GM18858 (cell line): ENCODE results near the gene TLR3.
"Not testable (repeated sequence)": the region's sequence is repeated elsewhere in the genome, so short reads cannot be mapped to it uniquely, and the experiment has no call there.

Source experiments
- ATAC-seq: cut with Tn5 transposase; IDR thresholded peaks from one replicate; pipeline ENCODE4 v1.9.1; 2021; ENCODE audit not compliant: unreplicated experiment

Gene TLR3

DNA sequence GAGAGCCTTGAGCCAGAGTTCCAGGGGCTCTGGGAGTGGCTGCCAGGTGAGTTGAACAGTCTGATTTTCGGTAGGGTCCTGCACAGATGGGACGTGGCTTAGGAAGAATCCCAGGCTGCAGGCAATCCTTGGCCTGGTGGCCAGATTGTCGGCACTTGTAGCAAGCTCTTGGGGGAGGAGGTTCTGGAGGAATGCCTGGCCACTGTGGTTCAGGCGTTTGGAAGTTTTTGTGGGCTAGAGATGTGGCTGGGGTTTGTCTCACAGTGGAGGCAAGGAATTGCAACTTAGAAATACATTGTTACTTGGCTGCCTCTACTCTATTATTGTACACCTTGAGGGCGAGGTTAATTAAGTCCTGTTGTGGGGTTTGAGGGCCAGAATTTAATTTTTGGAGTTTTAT lies 21.5 kb upstream of the TLR3 start:
- ATAC-seq, result not testable (repeated sequence)

DNA sequence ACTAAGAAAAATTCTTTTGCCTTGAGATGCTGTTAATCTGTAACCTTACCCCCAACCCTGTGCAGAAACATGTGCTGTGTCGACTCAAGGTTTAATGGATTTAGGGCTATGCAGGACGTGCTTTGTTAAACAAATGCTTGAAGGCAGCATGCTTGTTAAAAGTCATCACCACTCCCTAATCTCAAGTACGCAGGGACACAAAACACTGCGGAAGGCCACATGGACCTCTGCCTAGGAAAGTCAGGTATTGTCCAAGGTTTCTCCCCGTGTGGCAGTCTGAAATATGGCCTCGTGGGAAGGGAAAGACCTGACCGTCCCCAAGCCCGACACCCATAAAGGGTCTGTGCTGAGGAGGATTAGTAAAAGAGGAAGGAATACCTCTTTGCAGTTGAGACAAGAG lies 18.8 kb upstream of the TLR3 start:
- not testable (repeated sequence) for ATAC-seq

DNA sequence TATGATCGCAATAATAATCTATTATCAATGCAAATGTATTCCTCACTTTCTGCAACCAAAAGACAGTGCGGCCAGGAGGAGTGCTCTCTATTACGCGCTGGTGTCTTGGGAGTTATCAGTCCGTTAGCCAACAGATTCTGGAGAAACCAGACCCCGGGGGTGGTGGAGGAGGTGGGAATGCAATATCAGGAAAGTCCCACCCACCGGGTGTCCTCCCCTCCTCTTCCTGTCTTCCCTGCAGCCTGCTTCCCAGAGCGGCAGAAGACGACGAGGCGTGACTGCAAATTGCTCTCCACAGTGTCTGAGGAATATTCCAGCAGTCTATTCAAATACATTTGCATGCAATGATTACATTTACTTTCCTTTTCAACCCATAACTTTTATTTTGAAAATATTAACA lies 17.9 kb upstream of the TLR3 start:
- no peak for ATAC-seq

DNA sequence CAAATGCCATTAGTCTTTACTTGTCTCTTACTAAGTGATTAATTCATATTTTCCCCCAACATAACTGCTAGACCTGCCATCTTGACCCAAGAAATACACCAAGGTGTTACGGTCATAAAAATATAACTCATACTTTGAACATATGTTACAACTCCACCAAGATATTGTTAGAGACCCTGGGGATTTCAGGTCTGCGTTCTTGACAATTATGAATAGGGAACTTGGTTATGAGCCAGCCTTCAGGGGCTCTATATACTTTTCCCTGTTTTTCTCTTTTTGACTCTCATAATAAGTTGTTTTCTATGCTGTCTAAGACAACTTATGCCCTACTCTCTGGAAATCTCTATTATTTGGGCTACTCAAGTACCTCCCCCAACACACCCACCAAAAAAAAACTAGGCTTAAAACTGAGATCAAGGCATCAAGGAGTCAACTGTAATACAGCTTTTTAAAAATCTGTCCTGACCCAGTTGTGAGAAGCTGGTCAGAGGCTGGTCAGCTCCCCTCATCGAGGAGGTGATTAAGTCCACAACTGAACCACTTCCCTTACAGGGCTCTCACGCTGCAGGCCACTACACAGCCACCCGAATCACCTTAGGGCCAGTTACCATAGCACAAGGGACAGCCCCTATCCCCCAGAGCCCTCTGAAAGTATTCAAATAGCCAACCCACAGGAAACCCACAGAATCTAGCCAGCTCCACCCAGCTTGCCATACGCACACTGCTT lies 10.5 kb upstream of the TLR3 start:
- peak; percentile 100 for ATAC-seq

DNA sequence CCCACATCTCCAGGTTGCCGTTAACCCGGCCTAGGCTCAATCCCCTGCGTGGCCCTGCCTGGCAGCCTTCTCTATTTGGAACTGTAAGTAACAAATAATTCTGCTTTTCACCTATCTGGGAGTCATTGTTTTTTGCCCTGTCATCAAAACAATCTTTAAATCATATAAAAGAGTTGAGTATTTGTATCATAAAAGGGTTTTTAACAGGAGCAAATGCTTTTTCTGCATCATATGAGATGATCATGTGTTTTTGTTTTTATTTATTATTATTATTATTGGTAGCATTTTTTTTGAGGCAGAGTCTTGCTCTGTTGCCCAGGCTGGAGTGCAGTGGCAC lies 10.0 kb upstream of the TLR3 start:
- ATAC-seq, result no peak

DNA sequence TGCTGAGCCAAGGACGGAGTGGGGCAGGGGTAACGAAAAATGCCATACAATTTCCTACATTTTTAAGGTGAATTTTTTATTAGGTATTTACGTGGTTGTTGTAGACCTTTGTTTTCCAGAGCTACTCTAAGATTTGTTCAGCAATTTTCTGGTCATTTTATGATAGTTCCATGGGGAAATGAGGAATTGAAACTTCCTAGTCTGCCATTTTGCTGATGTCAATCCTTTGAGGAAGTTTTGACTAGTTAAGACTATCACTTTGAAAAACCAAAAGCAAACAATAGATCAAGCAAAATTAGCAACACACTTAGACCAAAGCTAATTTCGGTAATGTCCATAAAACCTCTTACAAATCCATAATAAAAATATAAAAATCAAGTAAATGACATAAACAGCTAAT lies 7.0 kb upstream of the TLR3 start:
- ATAC-seq, result no peak

DNA sequence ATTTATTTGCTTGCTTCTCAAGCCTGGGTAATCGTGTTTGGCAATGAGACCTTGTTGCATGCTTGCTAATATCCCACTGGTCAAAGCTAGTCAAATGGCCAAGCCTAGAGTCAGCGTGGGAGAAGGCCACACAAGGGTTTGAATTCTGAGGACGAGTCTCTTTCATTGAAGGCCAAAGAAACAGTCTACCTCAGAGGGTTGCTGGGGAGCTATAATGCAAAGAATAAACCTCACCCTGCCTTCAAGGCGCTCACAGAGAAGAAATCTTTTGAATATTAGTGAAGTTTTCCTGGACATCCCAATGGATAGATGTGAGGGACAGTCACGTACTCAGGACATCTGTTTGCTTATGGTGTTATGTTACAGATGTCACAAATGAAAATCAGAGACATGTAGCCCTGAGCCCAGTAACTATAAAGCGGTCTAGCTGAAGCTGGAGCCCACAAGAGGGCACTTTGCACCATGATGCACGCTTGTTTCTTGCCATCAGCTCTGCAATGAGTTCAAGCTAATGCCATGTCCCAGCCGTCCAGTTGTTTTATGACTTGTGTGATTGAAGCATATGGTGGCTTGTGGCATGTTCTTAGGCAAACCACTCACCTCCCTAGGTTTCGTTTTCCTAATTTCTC lies 1.1 kb upstream of the TLR3 start:
- peak; percentile 86 for ATAC-seq

DNA sequence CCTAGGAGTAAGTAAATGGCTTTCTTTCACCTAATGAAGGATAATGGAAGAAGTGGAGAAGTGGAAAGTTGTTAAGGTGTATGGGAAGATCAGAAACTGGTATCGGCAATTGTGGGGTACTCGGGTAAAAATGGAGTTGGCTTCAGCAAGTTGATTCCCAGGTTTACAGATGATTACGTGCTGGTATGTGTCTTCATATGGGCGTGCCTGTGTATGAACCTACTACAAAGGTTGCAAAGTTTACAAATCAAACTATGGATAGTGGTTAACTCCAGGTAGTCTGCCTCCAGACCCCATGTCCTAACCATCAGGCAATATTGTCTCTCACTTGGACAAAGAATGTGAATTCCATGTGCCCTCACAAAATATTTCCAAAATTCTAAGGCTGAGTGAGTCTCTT lies 773 bp downstream of the TLR3 start:
- no peak for ATAC-seq

DNA sequence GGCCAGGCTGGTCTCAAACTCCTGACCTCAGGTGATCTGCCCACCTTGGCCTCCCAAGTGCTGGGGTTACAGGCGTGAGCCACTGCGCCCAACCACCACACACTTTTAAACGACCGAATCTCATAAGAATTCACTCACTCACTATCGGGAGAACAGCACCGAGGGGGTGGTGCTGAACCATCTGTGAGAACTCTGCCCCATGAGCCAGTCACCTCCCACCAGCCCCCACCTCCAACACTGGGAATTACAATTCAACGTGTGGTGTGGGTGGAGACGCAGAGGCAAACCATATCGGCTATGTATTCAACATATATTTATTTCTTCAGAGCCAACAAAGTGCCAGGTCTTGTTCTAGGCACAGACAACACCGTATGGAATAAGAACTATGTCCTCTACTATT lies 3.6 kb downstream of the TLR3 start:
- no peak for ATAC-seq

DNA sequence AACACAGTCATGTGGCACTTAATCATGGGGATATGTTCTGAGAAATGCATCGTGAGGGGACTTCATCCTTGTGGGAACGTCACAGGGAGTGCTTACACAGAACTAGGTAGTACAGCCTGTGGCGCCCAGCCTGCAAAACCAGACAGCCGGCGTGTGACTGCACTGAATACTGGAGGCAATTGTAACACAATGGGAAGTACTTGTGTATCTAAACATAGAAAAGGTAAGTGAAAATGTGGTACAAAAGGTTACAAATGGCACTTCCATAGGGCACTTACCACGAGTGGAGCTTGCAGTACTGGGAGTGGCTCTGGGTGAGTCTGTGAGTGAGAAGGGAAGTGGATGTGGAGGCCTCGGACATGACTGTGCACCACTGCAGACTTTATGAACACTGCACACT lies 5.2 kb downstream of the TLR3 start:
- ATAC-seq, result no peak

DNA sequence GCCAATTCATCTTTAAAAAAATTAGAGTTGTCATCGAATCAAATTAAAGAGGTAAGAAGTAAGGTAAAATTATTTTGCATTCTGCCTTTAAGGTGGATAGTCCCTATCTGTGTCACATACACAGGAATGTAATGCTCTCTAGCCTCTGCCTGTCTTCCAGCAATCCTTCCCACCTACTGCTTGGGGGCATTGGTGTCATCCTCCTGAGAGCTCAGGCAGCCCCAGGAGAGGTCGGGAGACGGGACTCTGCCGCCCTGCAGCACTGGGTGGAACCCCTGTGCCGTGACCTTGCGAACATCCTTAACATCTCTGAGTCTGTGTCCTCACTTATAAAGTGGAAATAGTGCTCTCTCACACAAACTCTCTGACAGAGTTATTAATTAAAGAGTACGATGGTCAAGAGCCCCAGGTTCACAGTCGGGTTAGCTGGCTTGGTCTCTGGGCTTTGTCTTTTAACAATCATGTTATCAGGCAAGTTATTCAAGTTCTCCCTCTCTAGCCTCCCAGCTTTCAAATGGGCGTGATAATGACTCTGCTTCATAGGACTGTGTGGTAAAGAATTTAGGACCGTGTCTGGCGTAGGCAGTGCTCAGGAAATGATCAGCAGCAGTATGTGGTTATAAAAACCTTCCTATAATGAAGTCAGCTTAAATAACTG lies 10.2 kb downstream of the TLR3 start:
- no peak for ATAC-seq

DNA sequence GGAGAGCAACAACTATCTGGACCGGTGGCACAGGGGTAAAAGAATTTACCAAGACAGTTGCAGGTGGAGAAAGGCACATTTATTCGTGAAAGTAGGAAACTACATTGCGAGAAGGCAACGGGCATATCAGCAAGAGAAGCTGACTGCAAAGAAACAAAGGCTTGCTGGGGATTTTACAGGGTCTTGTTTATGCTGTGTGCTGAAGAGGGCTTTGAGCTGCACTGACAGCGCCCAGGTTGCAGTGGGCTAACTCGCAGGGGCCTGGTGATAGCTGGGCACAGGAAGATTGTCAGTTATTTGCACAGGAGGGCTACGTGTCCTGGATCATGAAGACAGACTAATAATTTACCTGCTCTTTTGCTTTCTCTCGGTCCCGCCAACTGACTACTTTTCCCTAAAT lies 10.7 kb downstream of the TLR3 start:
- ATAC-seq, result no peak

DNA sequence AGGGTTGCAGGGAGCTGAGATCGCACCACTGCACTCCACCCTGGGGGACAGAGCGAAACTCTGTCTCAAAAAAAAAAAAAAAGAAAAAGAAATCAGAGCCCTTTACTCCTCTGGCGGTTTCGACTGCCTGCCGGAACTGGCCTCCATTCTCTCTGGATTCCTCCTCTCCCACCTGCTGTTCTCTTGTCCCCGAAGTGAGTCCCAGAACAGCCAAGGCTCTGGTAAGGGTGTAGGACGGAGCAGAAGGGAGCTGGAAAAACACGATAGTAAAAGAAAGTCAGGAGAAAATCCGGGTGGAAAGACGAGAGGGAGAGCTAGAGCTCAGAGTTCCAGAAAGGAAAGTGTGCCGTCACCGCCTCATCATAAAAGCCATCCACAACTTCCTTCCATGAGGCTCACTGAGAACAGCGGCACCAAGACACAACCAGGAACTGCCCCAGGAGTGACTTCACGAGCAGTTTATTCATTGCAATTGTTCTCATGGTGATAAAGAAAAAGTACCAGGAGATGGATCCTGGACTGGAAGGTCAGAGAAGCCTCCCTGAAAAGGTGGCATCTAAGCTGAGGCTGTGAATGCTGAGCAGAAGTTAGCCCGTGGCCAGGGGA lies 12.3 kb downstream of the TLR3 start:
- no peak for ATAC-seq

DNA sequence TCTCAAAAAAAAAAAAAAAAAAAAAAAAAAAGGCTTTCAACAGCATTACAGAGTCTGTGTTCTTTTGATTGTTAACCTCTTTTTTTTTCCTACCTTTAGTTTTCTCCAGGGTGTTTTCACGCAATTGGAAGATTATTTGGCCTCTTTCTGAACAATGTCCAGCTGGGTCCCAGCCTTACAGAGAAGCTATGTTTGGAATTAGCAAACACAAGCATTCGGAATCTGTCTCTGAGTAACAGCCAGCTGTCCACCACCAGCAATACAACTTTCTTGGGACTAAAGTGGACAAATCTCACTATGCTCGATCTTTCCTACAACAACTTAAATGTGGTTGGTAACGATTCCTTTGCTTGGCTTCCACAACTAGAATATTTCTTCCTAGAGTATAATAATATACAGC lies 13.3 kb downstream of the TLR3 start:
- no peak for ATAC-seq

DNA sequence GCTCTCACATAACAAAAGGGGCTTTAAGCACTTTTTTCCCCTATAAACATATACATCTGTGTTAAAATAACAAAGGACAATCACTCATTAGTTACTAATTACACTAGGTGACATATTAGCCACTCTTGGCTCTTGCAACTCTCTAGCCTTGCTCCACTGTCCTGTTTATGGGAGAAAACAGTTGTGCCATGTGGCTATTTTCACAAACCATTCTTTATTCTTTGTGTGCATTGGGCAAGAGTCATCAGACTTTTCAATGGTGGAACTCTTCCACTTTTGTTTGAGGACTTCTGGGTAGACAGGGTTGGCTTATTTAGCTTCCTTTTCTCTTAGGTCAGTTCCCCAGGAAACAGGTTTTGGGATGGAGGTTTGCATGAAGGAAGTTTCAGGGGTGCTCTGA lies 19.6 kb downstream of the TLR3 start:
- no peak for ATAC-seq

DNA sequence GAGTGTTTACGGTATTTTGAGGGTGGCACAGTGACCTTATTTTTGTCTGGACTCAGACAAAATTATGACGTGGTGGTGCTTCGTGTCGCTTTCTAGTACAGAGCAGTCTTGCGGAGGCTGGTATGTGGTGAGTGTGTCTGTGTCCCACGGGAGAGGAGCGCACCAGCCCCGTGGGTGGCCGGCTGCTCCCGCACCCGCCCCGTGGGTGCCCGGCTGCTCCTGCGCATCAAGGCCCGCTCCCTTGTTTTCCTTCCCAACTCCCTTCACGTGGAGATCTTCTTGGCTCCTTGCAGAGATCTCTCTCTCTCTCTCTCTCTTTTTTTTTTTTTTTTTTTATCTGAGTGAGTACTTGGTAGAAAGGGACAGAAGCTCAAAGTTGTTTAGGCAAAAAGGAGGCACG lies 23.3 kb downstream of the TLR3 start:
- no peak for ATAC-seq

DNA sequence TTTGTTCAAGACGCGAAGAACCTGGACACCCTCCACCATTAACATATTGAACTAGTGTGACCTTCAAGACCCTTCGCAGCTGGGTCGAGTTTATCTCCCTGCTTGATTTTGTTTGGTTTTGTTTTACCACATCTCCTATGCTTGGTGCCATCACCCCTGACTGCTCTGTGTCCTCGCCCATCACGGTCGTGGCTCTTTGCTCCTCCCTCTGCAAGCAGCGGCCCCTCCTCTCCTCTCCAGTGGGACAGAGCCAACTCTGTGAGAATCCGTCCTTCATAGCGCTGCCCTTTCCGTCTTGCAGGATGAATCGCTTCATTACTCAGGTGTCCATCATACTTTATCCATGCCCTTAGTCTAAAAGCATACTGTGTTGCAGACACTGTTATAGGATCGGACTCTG lies 26.4 kb downstream of the TLR3 start:
- ATAC-seq, result no peak

DNA sequence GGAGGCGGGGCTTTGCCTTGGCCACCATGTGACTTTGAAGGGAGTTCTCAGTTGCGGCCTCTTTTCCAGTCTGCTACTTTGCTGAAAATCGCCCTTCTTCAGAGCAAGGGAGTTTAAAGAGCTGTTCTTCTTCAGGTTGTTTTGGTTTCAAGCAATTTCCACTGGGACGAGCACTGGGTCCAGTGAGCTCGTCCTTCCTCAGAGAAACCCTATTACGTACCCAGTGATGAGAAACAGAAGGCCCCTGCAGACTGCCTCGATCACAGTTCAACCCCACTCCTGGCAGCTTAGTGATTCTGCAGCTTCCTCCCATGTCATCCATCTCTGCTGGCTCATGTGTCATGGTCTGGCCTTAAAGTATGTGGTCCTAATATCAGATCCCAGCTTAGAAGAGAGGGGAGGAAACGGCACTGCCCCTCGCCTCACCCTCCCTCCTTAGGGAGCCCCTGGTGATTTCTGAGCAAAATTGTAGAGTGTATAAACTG lies 27.8 kb downstream of the TLR3 start:
- ATAC-seq, result no peak

DNA sequence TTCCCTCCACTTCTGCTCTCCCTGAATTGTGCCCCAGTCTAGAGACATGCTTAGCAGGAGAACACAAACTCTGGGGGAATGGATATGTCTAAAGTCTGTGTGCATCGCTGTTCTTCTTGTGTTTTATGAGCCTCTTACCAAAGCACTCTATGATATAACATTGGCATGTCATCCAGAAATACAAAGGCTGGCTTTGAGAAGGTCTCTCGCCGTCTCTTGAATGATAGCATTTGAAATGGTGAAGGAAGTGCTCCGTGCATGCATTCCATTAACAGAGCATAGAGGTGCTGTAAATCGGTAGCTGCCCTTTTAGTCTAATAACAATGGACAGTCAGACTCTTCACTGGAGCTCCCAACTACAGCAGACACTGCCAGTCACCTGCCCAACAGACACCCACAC lies 28.4 kb downstream of the TLR3 start:
- ATAC-seq, result no peak

DNA sequence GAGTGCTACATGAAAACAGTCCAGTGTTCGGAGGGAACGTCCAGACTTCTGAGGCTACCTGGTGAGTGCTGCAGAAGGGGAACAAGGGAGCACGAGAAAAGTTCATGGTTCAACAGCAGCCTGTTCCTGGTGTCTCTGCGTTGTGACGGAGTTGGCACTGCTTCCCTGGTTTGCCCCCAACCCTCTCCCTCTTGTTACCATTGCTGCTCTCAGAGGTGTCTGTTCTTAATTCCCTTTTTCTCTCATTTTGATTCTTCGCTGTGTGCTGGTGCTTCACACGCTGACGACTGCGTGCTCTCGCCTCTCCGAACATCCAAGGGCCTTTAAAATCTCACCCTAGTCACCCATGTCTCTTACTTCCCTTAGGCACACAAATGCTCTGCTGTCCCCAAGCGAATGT lies 34.0 kb downstream of the TLR3 start:
- ATAC-seq, result no peak

DNA sequence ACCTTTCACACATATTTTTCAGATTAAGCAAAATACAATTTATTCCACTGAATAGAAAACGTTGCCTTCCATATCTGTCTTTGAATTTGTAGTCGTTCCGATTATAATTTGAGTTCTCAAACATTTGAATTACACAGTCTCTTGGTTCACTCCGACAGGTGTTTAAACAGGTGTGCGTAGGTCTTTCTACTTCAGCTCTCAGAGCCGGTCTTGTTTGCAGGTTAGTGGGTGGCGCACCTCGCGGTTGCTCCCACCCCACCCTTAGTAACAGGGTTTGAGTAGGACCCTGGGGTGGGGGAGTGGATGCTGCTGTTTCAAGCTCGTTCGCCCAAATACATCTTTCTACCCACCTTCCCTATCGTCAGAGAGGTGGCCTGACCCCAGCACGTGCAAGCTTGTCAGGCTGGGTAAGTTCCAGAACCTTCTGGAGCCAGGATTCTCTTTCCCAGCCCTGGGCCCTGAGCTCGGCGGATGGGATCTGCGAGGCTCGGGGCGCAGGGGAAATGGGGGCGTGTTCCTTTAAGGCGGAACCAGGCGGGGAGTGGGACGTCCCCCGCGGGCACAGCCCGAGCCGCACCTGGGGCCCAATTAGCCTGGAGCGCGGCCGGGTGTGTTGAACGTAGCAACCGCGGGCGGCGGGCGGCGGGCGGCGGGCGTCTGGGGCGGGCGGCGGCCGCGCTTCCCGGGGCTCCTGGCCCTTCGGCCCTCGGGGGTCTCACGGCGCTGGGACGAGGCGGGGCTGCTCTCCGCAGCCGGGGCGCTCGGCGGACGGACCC lies 35.3 kb downstream of the TLR3 start, which contains the start of gene FAM149A:
FAM149A (plus strand) TSS at position 591 of the 776 bp plus-strand sequence.
- peak; percentile 52 for ATAC-seq
